ENCODE results near the gene CXXC5. TPM values are rescaled to one million over a fixed set of nuclear protein-coding genes. Genes with fewer than 3 reads are reported as not detected.

CXXC5 gene
- polyA plus RNA-seq, 1 donor from 2014 or later: 24.4 TPM

DNA sequence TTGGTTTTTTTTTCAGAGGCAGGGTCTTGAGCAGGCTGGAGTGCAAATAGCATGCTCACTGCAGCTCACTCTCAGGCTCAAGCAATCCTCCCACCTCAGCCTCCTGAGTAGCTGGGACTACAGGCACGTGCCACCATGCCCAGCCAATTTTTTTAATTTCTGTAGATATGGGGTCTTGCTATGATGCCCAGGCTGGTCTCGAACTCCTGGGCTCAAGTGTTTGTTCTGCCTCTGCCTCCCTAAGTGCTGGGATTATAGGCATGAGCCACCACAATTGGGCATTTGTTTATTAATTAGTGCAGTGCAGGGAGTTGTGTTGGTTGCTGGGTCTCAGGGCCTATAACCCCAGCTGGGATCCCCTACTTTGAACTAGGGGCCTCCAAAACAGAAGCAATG lies 47.0 kb downstream of the CXXC5 start:
- no peaks in the 10 kb centered on the region for H3K36me3 ChIP-seq (ENCODE audit: insufficient read depth, low read length)
- no peaks in the 10 kb centered on the region for H3K27me3 ChIP-seq (ENCODE audit: insufficient read depth, low read depth, low read length)
- H3K9ac ChIP-seq (ENCODE audit: low read length): no peak overlapping the region
- no peaks in the 10 kb centered on the region for H3K9me2 ChIP-seq (ENCODE audit: insufficient read depth, low read length)
- no peak overlapping the region for H3K27ac ChIP-seq (ENCODE audit: low read length)
- no peak overlapping the region for H2AFZ ChIP-seq (ENCODE audit: low read depth, low read length)
- H3K4me2 ChIP-seq (ENCODE audit: low read length): no peak overlapping the region
- TF ChIP-seq MXI1 (conservative IDR thresholded peaks at IDR 0.05; ENCODE audit: poor library complexity, severe bottlenecking) (no peak), TAF1 (IDR thresholded peaks at IDR 0.05; ENCODE audit: low read depth) (no peak), CTCF (IDR thresholded peaks at IDR 0.05; ENCODE audit: poor library complexity, severe bottlenecking) (no peak), EP300 (conservative IDR thresholded peaks at IDR 0.05; ENCODE audit: poor library complexity, severe bottlenecking) (no peak), RAD21 (conservative IDR thresholded peaks at IDR 0.05) (no peak), SMC3 (conservative IDR thresholded peaks at IDR 0.05; ENCODE audit: poor library complexity) (no peak), EZH2 (IDR thresholded peaks at IDR 0.05; ENCODE audit: borderline replicate concordance, insufficient read depth, low read length, poor library complexity, severe bottlenecking) (no peak)
- no peaks in the 10 kb centered on the region for H3F3A ChIP-seq (ENCODE audit: insufficient read depth, low read length, poor library complexity, severe bottlenecking)
- H4K20me1 ChIP-seq (ENCODE audit: insufficient read depth): no peaks in the 10 kb centered on the region
- H3K79me2 ChIP-seq (replicated peaks; ENCODE audit: insufficient read depth, low read length): no peaks in the 10 kb centered on the region
- no peaks in the 10 kb centered on the region for H3K9me3 ChIP-seq (ENCODE audit: low read length)
- no peak overlapping the region for H3K4me3 ChIP-seq (ENCODE audit: low read length)

GRCh38 chr5:139696167-139696893 lies 48.2 kb downstream of the CXXC5 start:
- no peaks in the 10 kb centered on the region for H3K79me2 ChIP-seq (replicated peaks; ENCODE audit: insufficient read depth, low read length)
- peak overlapping the region; percentile 50 for H3K9ac ChIP-seq (ENCODE audit: low read length)
- H3K4me3 ChIP-seq (ENCODE audit: low read length): no peak overlapping the region
- no peaks in the 10 kb centered on the region for H3K9me2 ChIP-seq (ENCODE audit: insufficient read depth, low read length)
- no peak overlapping the region for H3K27ac ChIP-seq (ENCODE audit: low read length)
- TF ChIP-seq CTCF (IDR thresholded peaks at IDR 0.05; ENCODE audit: poor library complexity, severe bottlenecking) (no peak), SMC3 (conservative IDR thresholded peaks at IDR 0.05; ENCODE audit: poor library complexity) (no peak), MXI1 (conservative IDR thresholded peaks at IDR 0.05; ENCODE audit: poor library complexity, severe bottlenecking) (no peak), RAD21 (conservative IDR thresholded peaks at IDR 0.05) (no peak), EZH2 (IDR thresholded peaks at IDR 0.05; ENCODE audit: borderline replicate concordance, insufficient read depth, low read length, poor library complexity, severe bottlenecking) (no peak), EP300 (conservative IDR thresholded peaks at IDR 0.05; ENCODE audit: poor library complexity, severe bottlenecking) (no peak), REST (IDR thresholded peaks at IDR 0.05; ENCODE audit: borderline replicate concordance) (no peak)
- H3K27me3 ChIP-seq (ENCODE audit: insufficient read depth, low read depth, low read length): no peaks in the 10 kb centered on the region
- no peaks in the 10 kb centered on the region for H3F3A ChIP-seq (ENCODE audit: insufficient read depth, low read length, poor library complexity, severe bottlenecking)
- no peaks in the 10 kb centered on the region for H3K9me3 ChIP-seq (ENCODE audit: low read length)
- no peaks in the 10 kb centered on the region for H4K20me1 ChIP-seq (ENCODE audit: insufficient read depth)
- no peak overlapping the region for H3K4me2 ChIP-seq (ENCODE audit: low read length)
- H2AFZ ChIP-seq (ENCODE audit: low read depth, low read length): no peak overlapping the region
- no peaks in the 10 kb centered on the region for H3K36me3 ChIP-seq (ENCODE audit: insufficient read depth, low read length)

Measured in neural cell (in vitro differentiated cells).